ENCODE results near the gene CSTB.

CSTB gene

GRCh38 chr21:43739621-43740435 lies 36.3 kb downstream of the CSTB start:
- ChIA-PET CTCF (interaction anchor here (0.7 kb wide), 2 partner anchors 42 to 79 kb away, joined by 3 to 5 read pairs; no protein-coding TSS in a partner anchor), POLR2A (interaction anchor here (1.2 kb wide), 1 partner anchor 11 kb away, joined by 12 read pairs; no protein-coding TSS in a partner anchor)
- H3K4me3 ChIP-seq (ENCODE audit: low read depth, low read length): no peak overlapping the region
- peaks cover 6 to 35% of the 10 kb centered on the region in 2 experiments for H3K36me3 ChIP-seq (ENCODE audit: control insufficient read depth in 2 of 2, insufficient read depth in 1 of 2, low read length in 2 of 2)
- no peaks in the 10 kb centered on the region for H3K4me1 ChIP-seq (ENCODE audit: control insufficient read depth, insufficient read depth, low read length)
- no peak overlapping the region for H3K27ac ChIP-seq (ENCODE audit: extremely low read depth, low read depth, low read length)
- TF ChIP-seq PRDM4 (tag by site-specific recombination; IDR thresholded peaks at IDR 0.05) (0 out of 2 replicates have a peak, but pooled peaks have one; percentile 24), KLF1 (tag by site-specific recombination; IDR thresholded peaks at IDR 0.05) (peak; percentile 82; the same call in 1 of the 2 replicates), ZSCAN30 (tag by site-specific recombination; IDR thresholded peaks at IDR 0.05) (no peak), ZFHX2 (tag by site-specific recombination; conservative IDR thresholded peaks at IDR 0.05) (0 out of 2 replicates have a peak, but pooled peaks have one; percentile 20), EGR2 (tag by site-specific recombination; IDR thresholded peaks at IDR 0.05; ENCODE audit: low read depth) (peak; percentile 48), SP3 (tag by site-specific recombination; IDR thresholded peaks at IDR 0.05) (0 out of 2 replicates have a peak, but pooled peaks have one; percentile 7), SP2 (tag by site-specific recombination; IDR thresholded peaks at IDR 0.05) (peak; percentile 27), GLIS1 (tag by site-specific recombination; IDR thresholded peaks at IDR 0.05) (peak; percentile 79), ZNF174 (tag by site-specific recombination; IDR thresholded peaks at IDR 0.05) (no peak), PRDM10 (tag by site-specific recombination; IDR thresholded peaks at IDR 0.05) (peak; percentile 47; the same call in 1 of the 2 replicates), ZNF175 (tag by site-specific recombination; IDR thresholded peaks at IDR 0.05) (no peak), KLF17 (tag by site-specific recombination; IDR thresholded peaks at IDR 0.05) (0 out of 2 replicates have a peak, but pooled peaks have one; percentile 47), ZNF704 (tag by site-specific recombination; IDR thresholded peaks at IDR 0.05) (no peak), PATZ1 (tag by site-specific recombination; IDR thresholded peaks at IDR 0.05) (peak; percentile 10; the same call in 1 of the 2 replicates), ZSCAN5A (tag by site-specific recombination; IDR thresholded peaks at IDR 0.05) (0 out of 2 replicates have a peak, but pooled peaks have one; percentile 61)
- H3K9me3 ChIP-seq (ENCODE audit: control insufficient read depth, insufficient read depth, low read depth, low read length): no peaks in the 10 kb centered on the region
